ENCODE data around the gene LRSAM1. TPM values are rescaled to one million over a fixed set of nuclear protein-coding genes. Genes with fewer than 3 reads are reported as not detected.

Gene LRSAM1
- total RNA-seq, 1 donor from 2014 or later: 14.8 TPM

- DNase-seq: no peak
Measured at GRCh38 chr9:127498298-127498697, 47.0 kb downstream of the LRSAM1 start.

- no peak for DNase-seq
Measured at GRCh38 chr9:127500399-127500798, 49.1 kb downstream of the LRSAM1 start.

- no peak for DNase-seq
Measured at GRCh38 chr9:127500862-127501261, 49.6 kb downstream of the LRSAM1 start.

- no peak for DNase-seq
Measured at GRCh38 chr9:127501821-127502343, 50.6 kb downstream of the LRSAM1 start.

- DNase-seq: no peak
Measured at GRCh38 chr9:127502706-127503378, 51.5 kb downstream of the LRSAM1 start.

DNA sequence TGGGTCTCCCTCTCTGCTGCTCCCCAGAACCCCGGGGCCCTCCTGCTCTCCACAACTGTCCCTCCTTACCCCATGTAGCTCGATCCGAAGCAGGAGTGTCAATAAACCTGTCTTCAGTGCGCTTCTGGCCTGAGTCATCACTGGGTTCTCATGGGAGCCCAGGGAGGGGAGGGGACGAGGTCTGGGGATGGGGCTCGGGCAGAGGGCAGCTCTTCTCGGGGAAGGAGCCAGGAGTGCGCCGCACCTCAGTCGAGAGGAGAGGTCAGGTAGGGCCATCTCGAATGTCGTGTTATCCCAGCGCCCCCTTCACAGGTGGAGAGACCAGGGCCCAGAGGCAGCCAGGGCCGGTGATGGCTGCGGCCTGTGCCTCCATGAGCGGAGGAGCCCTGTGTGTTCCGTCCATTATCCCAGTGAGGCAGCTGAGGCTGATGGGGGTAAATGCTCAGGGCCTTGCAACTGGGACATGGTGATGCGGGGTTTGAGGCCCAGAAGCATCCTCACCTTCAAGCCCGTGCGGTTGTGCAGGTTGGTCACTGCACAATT lies 52.1 kb downstream of the LRSAM1 start:
- no peak for DNase-seq

GRCh38 chr9:127503947-127504886 lies 52.9 kb downstream of the LRSAM1 start:
- peak; percentile 54 for DNase-seq

DNA sequence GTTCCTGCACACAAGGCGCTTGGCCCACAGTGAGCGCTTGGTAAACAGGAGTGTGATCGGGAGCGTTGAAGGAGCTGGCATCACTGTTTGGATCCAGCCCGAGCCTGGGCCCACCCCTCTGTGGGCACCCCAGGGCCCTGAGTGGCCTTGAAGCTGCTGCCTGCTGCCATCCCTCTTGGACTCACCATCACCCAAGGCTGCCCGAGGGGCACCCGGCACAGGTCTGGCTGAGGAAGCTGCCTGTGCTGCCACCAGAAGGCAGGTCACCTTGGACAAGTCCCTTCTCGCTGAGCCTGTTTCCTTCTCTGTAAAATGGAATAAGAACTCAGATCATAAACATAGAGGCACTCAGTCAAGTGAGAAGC lies 53.6 kb downstream of the LRSAM1 start:
- no peak for DNase-seq

- DNase-seq: no peak
Measured at GRCh38 chr9:127505396-127506116, 54.2 kb downstream of the LRSAM1 start.

GRCh38 chr9:127506117-127506813 lies 55.0 kb downstream of the LRSAM1 start:
- DNase-seq: no peak

GRCh38 chr9:127506814-127507750 lies 55.8 kb downstream of the LRSAM1 start:
- DNase-seq: no peak

GRCh38 chr9:127507751-127508648 lies 56.7 kb downstream of the LRSAM1 start:
- DNase-seq: no peak

DNA sequence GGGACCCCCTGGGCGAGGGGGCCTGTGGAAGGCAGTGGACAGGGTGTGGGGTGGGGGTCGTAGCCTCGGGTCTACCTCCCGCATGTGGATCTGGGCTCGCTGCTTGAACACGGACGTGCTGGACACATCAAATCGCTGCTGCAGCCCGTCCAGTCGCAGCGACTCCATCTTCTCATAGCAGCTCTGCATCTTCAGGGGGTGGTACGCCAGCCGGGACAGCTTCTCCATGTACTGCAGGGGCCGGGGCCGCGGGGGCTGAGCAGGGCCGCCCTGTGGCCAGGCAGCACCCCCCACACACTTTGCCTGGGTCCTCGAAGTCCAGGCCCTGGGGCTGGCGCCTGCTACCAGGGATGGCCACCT lies 57.6 kb downstream of the LRSAM1 start:
- no peak for DNase-seq

GRCh38 chr9:127509261-127509954 lies 58.1 kb downstream of the LRSAM1 start:
- DNase-seq: no peak

DNA sequence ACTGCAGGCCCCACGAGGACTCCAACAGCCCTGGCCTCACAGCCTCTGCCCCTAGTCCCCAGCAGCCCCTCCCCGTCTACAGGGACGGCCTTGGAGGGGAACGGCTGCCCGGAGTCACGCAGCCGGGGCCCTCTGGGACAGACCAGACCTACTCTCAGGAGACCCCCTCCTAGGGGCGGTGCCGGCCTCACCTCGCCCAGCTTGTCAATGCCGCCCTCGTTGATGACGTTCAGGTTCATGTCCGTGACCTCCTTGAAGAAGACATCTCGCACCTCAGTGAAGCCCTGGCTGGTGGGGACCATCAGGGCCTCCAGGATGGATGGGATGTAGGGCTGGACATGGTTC lies 58.6 kb downstream of the LRSAM1 start:
- no peak for DNase-seq

DNA sequence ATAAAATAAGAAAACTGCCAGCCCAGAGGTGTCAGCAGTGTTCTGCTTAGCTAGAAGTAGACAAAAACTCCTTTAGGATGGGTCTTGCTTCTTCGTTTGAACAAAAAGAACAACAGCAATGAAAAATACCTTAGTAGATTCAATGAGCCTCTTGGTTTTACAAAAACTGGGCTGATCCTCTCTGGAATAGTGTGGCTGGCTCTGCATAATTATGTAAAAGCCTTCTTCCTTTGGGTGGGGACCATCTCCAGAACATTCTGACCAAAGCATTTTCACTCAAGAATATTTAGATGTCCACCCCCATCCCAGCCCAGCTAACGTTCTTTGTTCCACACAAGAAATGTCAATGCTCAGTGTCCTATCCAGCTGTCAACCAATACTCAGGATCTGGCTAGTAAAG lies 63.2 kb downstream of the LRSAM1 start:
- DNase-seq: no peak

DNA sequence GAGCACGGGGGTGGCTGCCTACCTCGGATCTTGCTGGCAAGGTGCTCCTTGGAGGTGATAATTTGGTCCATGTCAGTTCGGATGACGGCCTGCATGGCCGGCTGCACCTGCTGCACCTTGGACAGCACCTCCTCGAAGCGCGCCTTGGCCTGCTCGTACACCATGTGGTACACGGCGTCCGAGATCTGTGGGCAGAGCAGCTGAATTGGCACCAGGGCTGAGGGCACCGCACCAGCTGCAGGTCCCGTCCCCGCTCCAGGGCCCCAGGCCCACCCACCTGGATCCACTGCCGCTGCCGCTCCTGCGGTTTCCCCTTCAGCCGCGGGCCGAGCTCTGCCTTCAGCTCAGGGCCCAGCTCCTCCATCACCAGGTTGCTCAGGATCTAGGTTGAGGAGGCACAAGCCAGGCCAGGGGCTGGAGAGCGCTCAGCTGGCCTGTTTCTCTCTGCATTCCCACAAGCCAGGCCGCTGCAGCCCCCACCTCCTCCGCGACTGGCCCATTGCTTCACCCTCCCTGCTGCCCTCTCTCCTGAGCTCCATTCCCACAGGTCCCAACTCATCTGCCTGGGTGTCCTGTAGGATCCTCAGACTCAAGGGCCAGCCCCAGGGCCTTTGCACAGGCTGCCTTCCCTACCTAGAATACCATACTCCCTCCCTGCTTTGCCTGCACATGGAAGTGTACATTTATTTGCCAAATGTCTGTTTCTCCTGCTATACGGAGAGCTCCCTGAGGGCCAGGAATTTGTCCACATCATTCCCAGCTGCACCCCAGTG lies 65.7 kb downstream of the LRSAM1 start:
- DNase-seq: no peak

DNA sequence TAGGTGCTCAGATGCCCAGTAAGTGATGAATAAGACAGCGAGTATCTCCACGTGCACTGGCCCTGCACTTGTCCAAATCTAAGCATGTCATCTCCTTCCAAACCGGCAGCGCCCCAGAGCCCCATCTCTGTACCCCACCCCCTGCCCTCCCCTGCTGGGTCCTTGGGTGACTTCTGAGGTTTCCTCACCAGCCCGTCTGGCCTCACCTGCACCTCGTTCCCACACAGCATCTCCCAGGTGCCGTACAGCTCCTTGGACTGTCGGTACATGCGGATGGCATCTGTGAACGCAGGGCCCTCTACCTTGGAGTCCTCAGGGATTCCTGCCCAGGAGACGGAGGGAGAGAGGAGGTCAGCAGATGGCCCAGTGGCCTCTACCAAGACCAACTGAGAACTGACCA lies 66.3 kb downstream of the LRSAM1 start:
- DNase-seq: no peak
